ENCODE measurements around the gene GPR32.
"Not testable (repeated sequence)": the region's sequence is repeated elsewhere in the genome, so short reads cannot be mapped to it uniquely, and the experiment has no call there.

The GPR32 gene, protein sequence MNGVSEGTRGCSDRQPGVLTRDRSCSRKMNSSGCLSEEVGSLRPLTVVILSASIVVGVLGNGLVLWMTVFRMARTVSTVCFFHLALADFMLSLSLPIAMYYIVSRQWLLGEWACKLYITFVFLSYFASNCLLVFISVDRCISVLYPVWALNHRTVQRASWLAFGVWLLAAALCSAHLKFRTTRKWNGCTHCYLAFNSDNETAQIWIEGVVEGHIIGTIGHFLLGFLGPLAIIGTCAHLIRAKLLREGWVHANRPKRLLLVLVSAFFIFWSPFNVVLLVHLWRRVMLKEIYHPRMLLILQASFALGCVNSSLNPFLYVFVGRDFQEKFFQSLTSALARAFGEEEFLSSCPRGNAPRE
- 0 reads per million in 2 experiments for total RNA-seq

DNA sequence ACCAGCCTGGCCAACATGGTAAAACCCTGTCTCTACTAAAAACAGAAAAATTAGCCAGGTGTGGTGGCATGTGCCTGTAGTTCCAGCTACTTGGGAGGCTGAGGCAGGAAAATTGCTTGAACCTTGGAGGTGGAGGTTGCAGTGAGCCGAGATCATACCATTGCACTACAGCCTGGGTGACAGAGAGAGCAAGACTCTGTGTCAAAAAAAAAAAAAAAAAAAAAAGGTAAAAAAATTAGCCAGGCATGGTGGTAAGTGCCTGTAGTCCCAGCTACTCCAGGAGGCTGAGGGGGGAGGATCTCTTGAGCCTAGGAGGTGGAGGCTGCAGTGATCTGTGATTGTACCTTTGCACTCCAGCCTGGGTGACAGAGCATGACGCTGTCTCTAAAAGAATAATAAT, at the start of gene GPR32:
Gene GPR32, plus strand, starts transcription at position 301 of the 400 bp plus-strand sequence. CDS start 137 bp downstream, outside the sequence.
- DNase-seq (ENCODE audit: low read depth) = not testable (repeated sequence)

- DNase-seq (ENCODE audit: low read depth) = no peak
Measured at GRCh38 chr19:50720921-50721381, 49.3 kb upstream of the GPR32 start.

- DNase-seq (ENCODE audit: low read depth) = no peak
Measured at GRCh38 chr19:50721441-50722137, 48.7 kb upstream of the GPR32 start.

DNA sequence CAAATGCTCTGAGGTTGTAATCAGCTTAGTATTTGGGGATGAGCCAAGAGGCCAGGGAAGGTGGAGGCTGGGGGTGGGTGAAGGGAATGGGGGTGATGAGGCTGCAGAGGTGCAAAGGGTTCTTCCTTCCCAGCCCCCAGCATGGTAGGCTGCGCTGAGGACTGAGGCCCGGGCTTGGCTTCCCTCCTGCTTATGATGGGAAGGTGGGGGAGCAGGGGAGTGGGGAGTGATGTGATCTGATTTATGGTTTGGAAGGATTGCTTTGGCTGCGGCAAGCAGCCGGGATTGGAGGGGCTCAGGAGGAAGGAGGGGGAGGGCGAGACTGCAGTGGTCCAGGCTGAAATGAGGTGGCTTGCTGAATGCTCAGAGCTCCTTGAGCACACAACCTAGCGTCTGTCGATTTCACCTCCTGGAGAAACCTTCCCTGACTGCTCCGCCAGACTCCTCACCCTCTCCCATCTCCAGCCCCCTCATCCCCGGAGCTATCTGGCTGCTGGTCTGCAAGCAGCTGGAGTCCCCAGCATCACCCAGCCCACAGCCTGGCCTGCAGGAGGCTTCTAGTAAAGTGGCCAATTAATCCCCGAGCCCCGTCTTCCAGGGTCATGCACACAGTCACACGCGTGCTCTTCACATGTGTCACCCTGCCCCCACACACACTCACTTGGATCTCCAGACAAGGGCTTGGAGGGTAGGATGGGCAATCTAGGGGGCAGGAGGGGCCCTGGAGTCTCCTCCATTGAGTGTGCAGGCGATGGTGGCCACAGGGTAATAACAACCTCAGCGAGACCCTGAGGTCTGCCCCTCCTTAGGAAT, 47.9 kb upstream of the GPR32 start:
- DNase-seq (ENCODE audit: low read depth) = no peak

GRCh38 chr19:50723069-50723468, 47.2 kb upstream of the GPR32 start, which contains the start of gene CLEC11A:
TSS of gene CLEC11A (plus strand) at chr19:50723364. CDS start at chr19:50723526, 162 bp downstream.
- DNase-seq (ENCODE audit: low read depth) = no peak

DNA sequence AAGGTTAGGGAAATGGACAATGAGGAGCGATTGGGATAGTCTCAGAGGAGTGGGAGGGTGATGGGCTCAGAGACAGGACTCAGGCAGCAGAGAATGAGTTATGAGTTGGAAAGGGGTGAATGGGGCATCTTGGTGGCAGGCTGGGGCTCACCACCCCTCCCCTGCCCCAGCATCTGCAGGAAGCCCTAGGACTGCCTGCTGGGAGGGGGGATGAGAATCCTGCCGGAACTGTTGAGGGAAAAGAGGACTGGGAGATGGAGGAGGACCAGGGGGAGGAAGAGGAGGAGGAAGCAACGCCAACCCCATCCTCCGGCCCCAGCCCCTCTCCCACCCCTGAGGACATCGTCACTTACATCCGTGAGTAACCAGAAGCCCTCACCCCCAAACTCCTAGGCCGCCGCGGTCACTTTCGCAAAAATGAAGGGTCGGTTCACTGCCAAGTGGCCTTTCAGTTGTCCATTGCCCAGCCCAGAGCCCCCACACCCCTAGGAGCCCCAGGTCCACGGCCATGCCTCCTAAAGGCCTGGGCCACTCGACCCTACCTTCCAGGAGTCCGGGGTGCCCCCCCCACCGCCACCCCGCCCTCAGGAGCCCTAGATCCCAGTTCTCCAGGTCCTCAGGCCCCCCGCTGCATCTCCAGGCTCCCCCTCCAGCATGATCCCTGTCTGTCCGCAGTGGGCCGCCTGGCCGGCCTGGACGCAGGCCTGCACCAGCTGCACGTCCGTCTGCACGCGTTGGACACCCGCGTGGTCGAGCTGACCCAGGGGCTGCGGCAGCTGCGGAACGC, 46.3 kb upstream of the GPR32 start:
- DNase-seq (ENCODE audit: low read depth) = no peak

GRCh38 chr19:50724522-50725217, 45.6 kb upstream of the GPR32 start:
- DNase-seq (ENCODE audit: low read depth) = peak; percentile 85

DNA sequence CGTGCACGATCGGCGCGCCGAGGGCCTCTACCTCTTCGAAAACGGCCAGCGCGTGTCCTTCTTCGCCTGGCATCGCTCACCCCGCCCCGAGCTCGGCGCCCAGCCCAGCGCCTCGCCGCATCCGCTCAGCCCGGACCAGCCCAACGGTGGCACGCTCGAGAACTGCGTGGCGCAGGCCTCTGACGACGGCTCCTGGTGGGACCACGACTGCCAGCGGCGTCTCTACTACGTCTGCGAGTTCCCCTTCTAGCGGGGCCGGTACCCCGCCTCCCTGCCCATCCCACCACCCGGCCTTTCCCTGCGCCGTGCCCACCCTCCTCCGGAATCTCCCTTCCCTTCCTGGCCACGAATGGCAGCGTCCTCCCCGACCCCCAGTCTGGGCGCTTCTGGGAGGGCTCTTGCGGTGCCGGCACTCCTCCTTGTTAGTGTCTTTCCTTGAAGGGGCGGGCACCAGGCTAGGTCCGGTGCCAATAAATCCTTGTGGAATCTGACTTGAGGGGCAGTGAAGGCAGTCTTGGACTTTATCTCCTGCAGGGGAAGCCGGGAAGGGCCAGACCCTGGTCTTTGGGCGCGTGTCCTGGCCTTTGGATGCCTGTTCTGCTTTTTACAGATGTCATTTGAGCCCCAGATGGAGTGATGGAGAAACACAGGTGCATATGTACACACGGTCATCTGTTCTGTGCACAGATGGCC, 44.9 kb upstream of the GPR32 start:
- no peak for DNase-seq (ENCODE audit: low read depth)

- no peak for DNase-seq (ENCODE audit: low read depth)
Measured at GRCh38 chr19:50725911-50726230, 44.4 kb upstream of the GPR32 start.

DNA sequence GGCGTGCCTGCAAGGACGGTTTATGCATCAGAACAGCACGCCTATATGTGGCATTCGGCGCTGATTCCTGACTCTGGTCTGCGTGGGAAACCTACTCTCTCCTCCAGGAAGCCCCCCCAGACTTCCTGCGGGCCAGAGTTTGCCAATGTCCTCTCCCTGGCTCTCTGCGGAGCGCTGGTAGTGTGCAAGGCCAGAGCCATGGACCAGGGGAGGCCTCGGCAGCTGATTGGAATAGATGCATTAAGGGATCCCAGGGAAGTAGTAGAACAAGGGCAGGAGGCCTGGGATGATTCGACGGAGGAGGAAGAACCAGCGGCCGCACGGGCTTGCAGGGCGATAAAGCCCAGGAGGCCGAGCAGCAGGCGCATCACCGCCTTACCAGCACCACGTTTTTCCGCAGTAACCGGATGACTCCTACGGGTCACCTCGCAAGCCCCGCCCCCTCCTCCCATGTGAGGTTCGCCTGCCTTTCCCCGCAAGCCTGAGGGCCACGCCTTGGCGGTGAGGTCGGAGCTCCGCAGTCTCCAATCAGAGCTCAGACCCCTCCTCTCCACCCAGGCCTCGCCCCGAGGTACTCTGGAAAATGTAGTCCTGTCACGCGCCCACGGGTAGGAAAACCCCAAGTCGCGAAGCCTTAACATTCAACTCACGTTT, 42.1 kb upstream of the GPR32 start:
- DNase-seq (ENCODE audit: low read depth) = no peak

DNA sequence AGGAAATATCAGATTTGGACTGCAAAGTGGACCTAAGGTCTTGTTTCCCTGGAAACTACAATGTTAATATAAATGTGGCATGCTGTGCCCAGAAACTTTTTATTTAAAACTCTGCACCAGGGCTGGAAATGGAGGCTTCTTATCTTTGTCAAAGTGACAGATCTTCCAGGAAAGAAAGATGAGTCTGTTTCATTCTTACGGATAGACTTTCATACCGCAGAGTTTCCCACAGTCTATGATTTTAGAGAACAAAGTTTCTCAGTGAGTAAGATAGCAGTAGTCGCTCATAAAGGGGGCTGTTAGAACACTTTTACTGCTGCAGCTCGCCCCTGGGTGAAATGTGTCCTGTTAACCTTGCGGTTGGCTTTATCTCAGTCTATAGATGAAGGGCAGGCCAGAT, 40.4 kb upstream of the GPR32 start:
- no peak for DNase-seq (ENCODE audit: low read depth)

GRCh38 chr19:50735869-50736268, 34.4 kb upstream of the GPR32 start:
- no peak for DNase-seq (ENCODE audit: low read depth)

GRCh38 chr19:50736338-50736737, 33.9 kb upstream of the GPR32 start:
- no peak for DNase-seq (ENCODE audit: low read depth)

GRCh38 chr19:50739132-50739913, 30.9 kb upstream of the GPR32 start:
- DNase-seq (ENCODE audit: low read depth) = no peak

- DNase-seq (ENCODE audit: low read depth) = no peak
Measured at GRCh38 chr19:50739914-50740426, 30.3 kb upstream of the GPR32 start.

- DNase-seq (ENCODE audit: low read depth) = no peak
Measured at GRCh38 chr19:50741179-50741933, 28.9 kb upstream of the GPR32 start.

GRCh38 chr19:50743537-50743936, 26.7 kb upstream of the GPR32 start:
- no peak for DNase-seq (ENCODE audit: low read depth)

GRCh38 chr19:50745221-50745620, 25.0 kb upstream of the GPR32 start:
- DNase-seq (ENCODE audit: low read depth) = no peak
